ENCODE data around the gene IMMP2L. TPM values are rescaled to one million over a fixed set of nuclear protein-coding genes. Genes with fewer than 3 reads are reported as not detected.

Gene IMMP2L
- total RNA-seq, 1 donor from 2014 or later, result 59.6 TPM

- TF ChIP-seq CTCF (IDR thresholded peaks at IDR 0.05; ENCODE audit: unreplicated experiment), result no peak
- Mint-ChIP-seq H3K27me3 (ENCODE audit: low read depth) (no peaks in the 10 kb centered on the region), H3K27ac (no peak overlapping the region)
Measured at GRCh38 chr7:110786328-110786965, 775.8 kb downstream of the IMMP2L start.

GRCh38 chr7:110784749-110785148 lies 777.5 kb downstream of the IMMP2L start:
- H3K27ac Mint-ChIP-seq, result no peak overlapping the region
- peaks cover 4% of the 10 kb centered on the region for H3K9me3 Mint-ChIP-seq
- H3K4me3 Mint-ChIP-seq, result no peak overlapping the region
- H3K36me3 Mint-ChIP-seq, result no peaks in the 10 kb centered on the region
- no peak for TF ChIP-seq CTCF (IDR thresholded peaks at IDR 0.05; ENCODE audit: unreplicated experiment)
- peaks cover 4% of the 10 kb centered on the region for H3K4me1 Mint-ChIP-seq
- H3K27me3 Mint-ChIP-seq (ENCODE audit: low read depth), result no peaks in the 10 kb centered on the region
- DNase-seq (ENCODE audit: low spot score in 2 of 2, unreplicated experiment in 2 of 2), result no peak

More at GRCh38 chr7:110786328-110786965, 775.8 kb downstream of the IMMP2L start:
- Mint-ChIP-seq H3K4me3 (no peak overlapping the region), H3K9me3 (peaks cover 4% of the 10 kb centered on the region), H3K4me1 (peaks cover 4% of the 10 kb centered on the region), H3K36me3 (no peaks in the 10 kb centered on the region)
- no peak for DNase-seq (ENCODE audit: low spot score in 2 of 2, unreplicated experiment in 2 of 2)

- H3K4me1 Mint-ChIP-seq, result peaks cover 7% of the 10 kb centered on the region
- H3K36me3 Mint-ChIP-seq, result no peaks in the 10 kb centered on the region
- no peak for TF ChIP-seq CTCF (IDR thresholded peaks at IDR 0.05; ENCODE audit: unreplicated experiment)
- H3K9me3 Mint-ChIP-seq, result peaks cover 4% of the 10 kb centered on the region
- H3K27ac Mint-ChIP-seq, result no peak overlapping the region
- DNase-seq (ENCODE audit: low spot score in 2 of 2, unreplicated experiment in 2 of 2), result no peak
- H3K27me3 Mint-ChIP-seq (ENCODE audit: low read depth), result no peaks in the 10 kb centered on the region
- no peak overlapping the region for H3K4me3 Mint-ChIP-seq
Measured at GRCh38 chr7:110780712-110781111, 781.6 kb downstream of the IMMP2L start.

GRCh38 chr7:110779339-110779738 lies 783.0 kb downstream of the IMMP2L start:
- no peak for DNase-seq (ENCODE audit: low spot score in 2 of 2, unreplicated experiment in 2 of 2)
- no peaks in the 10 kb centered on the region for H3K27me3 Mint-ChIP-seq (ENCODE audit: low read depth)
- no peak overlapping the region for H3K4me3 Mint-ChIP-seq
- H3K4me1 Mint-ChIP-seq, result peaks cover 9% of the 10 kb centered on the region
- no peaks in the 10 kb centered on the region for H3K36me3 Mint-ChIP-seq
- no peak for TF ChIP-seq CTCF (IDR thresholded peaks at IDR 0.05; ENCODE audit: unreplicated experiment)
- H3K9me3 Mint-ChIP-seq, result peaks cover 2% of the 10 kb centered on the region
- H3K27ac Mint-ChIP-seq, result no peak overlapping the region

GRCh38 chr7:110775046-110775445 lies 787.2 kb downstream of the IMMP2L start:
- H3K4me3 Mint-ChIP-seq, result no peak overlapping the region

More at GRCh38 chr7:110775046-110775445, 787.2 kb downstream of the IMMP2L start:
- Mint-ChIP-seq H3K4me1 (peaks cover 20% of the 10 kb centered on the region), H3K9me3 (no peaks in the 10 kb centered on the region), H3K36me3 (no peaks in the 10 kb centered on the region), H3K27me3 (ENCODE audit: low read depth) (no peaks in the 10 kb centered on the region), H3K27ac (no peak overlapping the region)
- no peak for DNase-seq (ENCODE audit: low spot score in 2 of 2, unreplicated experiment in 2 of 2)
- TF ChIP-seq CTCF (IDR thresholded peaks at IDR 0.05; ENCODE audit: unreplicated experiment), result no peak

Measured in mesothelial cell of epicardium (in vitro differentiated cells).